ENCODE results near the gene WDR72.

The WDR72 gene

GRCh38 chr15:53721334-53722087, 38.0 kb downstream of the WDR72 start:
- H3F3A ChIP-seq (ENCODE audit: low read depth), result no peaks in the 10 kb centered on the region
- no peaks in the 10 kb centered on the region for H3K79me2 ChIP-seq (ENCODE audit: insufficient read depth, low read length)
- H3K27me3 ChIP-seq (ENCODE audit: insufficient read depth, low read length, poor library complexity, severe bottlenecking), result no peaks in the 10 kb centered on the region
- no peaks in the 10 kb centered on the region for H3K4me1 ChIP-seq (ENCODE audit: insufficient read depth, low read length, poor library complexity, severe bottlenecking)
- no peaks in the 10 kb centered on the region for H3K9me3 ChIP-seq (ENCODE audit: insufficient read depth, low read depth, low read length)
- no peak overlapping the region for H2AFZ ChIP-seq (ENCODE audit: low read length)
- no peak overlapping the region for H3K4me2 ChIP-seq (ENCODE audit: low read depth, low read length, poor library complexity, severe bottlenecking)
- no peaks in the 10 kb centered on the region for H3K36me3 ChIP-seq (ENCODE audit: insufficient read depth, low read length)
- H3K9me2 ChIP-seq (replicated peaks; ENCODE audit: low read depth, low read length), result no peaks in the 10 kb centered on the region
- H3K4me3 ChIP-seq (ENCODE audit: low read length, poor library complexity, severe bottlenecking), result no peak overlapping the region
- H3K9ac ChIP-seq (ENCODE audit: low read depth, low read length, poor library complexity, severe bottlenecking), result no peak overlapping the region
- no peaks in the 10 kb centered on the region for H4K20me1 ChIP-seq (ENCODE audit: insufficient read depth, low read length, poor library complexity, severe bottlenecking)
- TF ChIP-seq CTCF (conservative IDR thresholded peaks at IDR 0.05; ENCODE audit: low read length) (no peak), EZH2phosphoT487 (IDR thresholded peaks at IDR 0.05; ENCODE audit: borderline replicate concordance) (no peak)

GRCh38 chr15:53716909-53717876, 42.3 kb downstream of the WDR72 start:
- no peaks in the 10 kb centered on the region for H3K79me2 ChIP-seq (ENCODE audit: insufficient read depth, low read length)
- H3K9ac ChIP-seq (ENCODE audit: low read depth, low read length, poor library complexity, severe bottlenecking), result no peak overlapping the region
- H2AFZ ChIP-seq (ENCODE audit: low read length), result no peak overlapping the region
- no peaks in the 10 kb centered on the region for H3K9me3 ChIP-seq (ENCODE audit: insufficient read depth, low read depth, low read length)
- TF ChIP-seq CTCF (conservative IDR thresholded peaks at IDR 0.05; ENCODE audit: low read length), result peak; percentile 58
- no peak for TF ChIP-seq EZH2phosphoT487 (IDR thresholded peaks at IDR 0.05; ENCODE audit: borderline replicate concordance)
- no peaks in the 10 kb centered on the region for H3K4me1 ChIP-seq (ENCODE audit: insufficient read depth, low read length, poor library complexity, severe bottlenecking)
- H3K27me3 ChIP-seq (ENCODE audit: insufficient read depth, low read length, poor library complexity, severe bottlenecking), result no peaks in the 10 kb centered on the region
- no peak overlapping the region for H3K4me3 ChIP-seq (ENCODE audit: low read length, poor library complexity, severe bottlenecking)
- H3K9me2 ChIP-seq (replicated peaks; ENCODE audit: low read depth, low read length), result no peaks in the 10 kb centered on the region
- no peaks in the 10 kb centered on the region for H3F3A ChIP-seq (ENCODE audit: low read depth)
- H3K36me3 ChIP-seq (ENCODE audit: insufficient read depth, low read length), result no peaks in the 10 kb centered on the region
- no peaks in the 10 kb centered on the region for H4K20me1 ChIP-seq (ENCODE audit: insufficient read depth, low read length, poor library complexity, severe bottlenecking)
- H3K4me2 ChIP-seq (ENCODE audit: low read depth, low read length, poor library complexity, severe bottlenecking), result no peak overlapping the region

- no peaks in the 10 kb centered on the region for H3K9me3 ChIP-seq (ENCODE audit: insufficient read depth, low read depth, low read length)
- H4K20me1 ChIP-seq (ENCODE audit: insufficient read depth, low read length, poor library complexity, severe bottlenecking), result no peaks in the 10 kb centered on the region
- TF ChIP-seq EZH2phosphoT487 (IDR thresholded peaks at IDR 0.05; ENCODE audit: borderline replicate concordance) (no peak), CTCF (conservative IDR thresholded peaks at IDR 0.05; ENCODE audit: low read length) (no peak)
- no peak overlapping the region for H2AFZ ChIP-seq (ENCODE audit: low read length)
- no peak overlapping the region for H3K9ac ChIP-seq (ENCODE audit: low read depth, low read length, poor library complexity, severe bottlenecking)
- no peaks in the 10 kb centered on the region for H3K27me3 ChIP-seq (ENCODE audit: insufficient read depth, low read length, poor library complexity, severe bottlenecking)
- no peaks in the 10 kb centered on the region for H3K4me1 ChIP-seq (ENCODE audit: insufficient read depth, low read length, poor library complexity, severe bottlenecking)
- no peaks in the 10 kb centered on the region for H3K9me2 ChIP-seq (replicated peaks; ENCODE audit: low read depth, low read length)
- H3K36me3 ChIP-seq (ENCODE audit: insufficient read depth, low read length), result no peaks in the 10 kb centered on the region
- H3K4me2 ChIP-seq (ENCODE audit: low read depth, low read length, poor library complexity, severe bottlenecking), result no peak overlapping the region
- H3K79me2 ChIP-seq (ENCODE audit: insufficient read depth, low read length), result no peaks in the 10 kb centered on the region
- no peak overlapping the region for H3K4me3 ChIP-seq (ENCODE audit: low read length, poor library complexity, severe bottlenecking)
- H3F3A ChIP-seq (ENCODE audit: low read depth), result no peaks in the 10 kb centered on the region
Observed at GRCh38 chr15:53713218-53713617, 46.2 kb downstream of the WDR72 start.
